Body of pancreas (tissue), 4 donors: Measurements from ENCODE around the gene CPNE9. TPM values are rescaled to one million over a fixed set of nuclear protein-coding genes. Genes with fewer than 3 reads are reported as not detected.

Experiments used
- ATAC-seq: fragments of 150-250 bp; one replicate; pipeline ENCODE4 v1.9.1; 2016
- DNase-seq, 4 donors: peaks; one replicate each; pipeline ENCODE4 v3.0.0-alpha.2; 2019
- H3K27ac ChIP-seq, 4 donors: fragments of 200-600 bp; sonication (generic); 1 replicate in 3 of 4; 2 replicates in 1 of 4; pipeline versions ENCODE4 v1.5.1 to v1.6.1; 2016 to 2019; ENCODE audit warnings: mild to moderate bottlenecking in 1 of 4, mixed read lengths in 1 of 4, moderate library complexity in 1 of 4
- H3K27me3 ChIP-seq, 2 donors: fragments of 200-600 bp; sonication (generic); one replicate each; pipeline ENCODE4 v1.6.0; 2016; ENCODE audit warnings: mild to moderate bottlenecking in 1 of 2
- H3K36me3 ChIP-seq, 2 donors: fragments of 200-600 bp; sonication (generic); replicated peaks in 1 of 2; 2 replicates each; pipeline ENCODE4 v1.5.1; 2016; ENCODE audit warnings: low read depth in 2 of 2; ENCODE audit not compliant: insufficient read depth in 1 of 2
- H3K4me1 ChIP-seq: fragments of 200-600 bp; sonication (generic); one replicate; pipeline ENCODE4 v1.6.0; 2016
- H3K4me3 ChIP-seq, 2 donors: fragments of 200-600 bp; sonication (generic); 1 replicate in 1 of 2; 2 replicates in 1 of 2; pipeline ENCODE4 v1.5.1; 2016 to 2019
- H3K9me3 ChIP-seq, 3 donors: fragments of 200-600 bp; sonication (generic); 1 replicate in 2 of 3; 2 replicates in 1 of 3; pipeline ENCODE4 v1.5.1; 2016
- POLR2A ChIP-seq, 3 donors: fragments of 450-650 bp; IDR thresholded peaks; one replicate each; pipeline ENCODE4 v1.6.1; 2016; ENCODE audit warnings: antibody characterized with exemption in 3 of 3, mild to moderate bottlenecking in 2 of 3
- WGBS, 2 donors: methylation state at CpG; one replicate each; pipeline ENCODE4 v1.1.5; 2017; 5-methylcytosine and 5-hydroxymethylcytosine counted together
- intact Hi-C: fragments of 100-400 bp; cut with DNase I; formaldehyde crosslinking; loops from one replicate; pipeline ENCODE4 v1.15.1; 2023
- total RNA-seq, 2 donors: library from RNA; depleted of rRNA; stranded (reverse); fragments of >200 nt; gene quantifications; one replicate each; pipeline ENCODE4 v1.1.0, GENCODE V29; 2016
- TF ChIP-seq, protein P1 (sequence below), 7 experiments: fragments of 450-650 bp in 4 of 7; fragments of 200-600 bp in 3 of 7; sonication (generic) in 3 of 7; IDR thresholded peaks; one replicate each; pipeline ENCODE4 v1.5.1; 2016 to 2019; ENCODE audit warnings: antibody characterized with exemption in 7 of 7

Gene CPNE9
- total RNA-seq, 2 donors from 2014 or later, result not detected

DNA sequence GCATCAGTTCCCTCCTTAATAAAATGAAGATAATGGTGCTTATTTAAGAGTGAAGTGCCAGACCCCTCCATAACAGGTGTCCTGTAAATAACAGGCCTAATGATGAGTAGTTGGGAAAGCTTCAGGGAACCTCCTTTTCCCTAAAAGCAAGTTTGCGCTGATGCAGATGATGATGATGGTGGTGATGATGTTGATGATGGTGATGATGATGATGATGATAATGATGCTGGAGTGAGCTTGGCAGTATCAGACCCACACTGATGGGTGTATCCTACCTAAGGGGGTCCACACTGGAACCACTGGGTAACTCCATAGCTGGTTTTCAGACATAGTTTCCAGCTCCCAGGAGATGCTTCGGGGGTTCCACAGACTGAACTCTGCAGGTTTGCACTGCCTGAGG, 29.9 kb upstream of the CPNE9 start:
- Histone ChIP-seq H3K9me3 (no peaks in the 10 kb centered on the region), H3K4me3 (no peak overlapping the region), H3K36me3 (peaks cover 11 to 51% of the 10 kb centered on the region in 2 donors), H3K27me3 (no peaks in the 10 kb centered on the region), H3K4me1 (peaks cover 25% of the 10 kb centered on the region), H3K27ac (no peak overlapping the region)
- 95 to 96% methylated on average over 2 of the region's 2 CpGs for WGBS, 2 donors
- DNase-seq, result no peak
- ATAC-seq, result no peak
- TF ChIP-seq POLR2A (IDR thresholded peaks at IDR 0.05), result no peak
- TF ChIP-seq, protein P1, sequence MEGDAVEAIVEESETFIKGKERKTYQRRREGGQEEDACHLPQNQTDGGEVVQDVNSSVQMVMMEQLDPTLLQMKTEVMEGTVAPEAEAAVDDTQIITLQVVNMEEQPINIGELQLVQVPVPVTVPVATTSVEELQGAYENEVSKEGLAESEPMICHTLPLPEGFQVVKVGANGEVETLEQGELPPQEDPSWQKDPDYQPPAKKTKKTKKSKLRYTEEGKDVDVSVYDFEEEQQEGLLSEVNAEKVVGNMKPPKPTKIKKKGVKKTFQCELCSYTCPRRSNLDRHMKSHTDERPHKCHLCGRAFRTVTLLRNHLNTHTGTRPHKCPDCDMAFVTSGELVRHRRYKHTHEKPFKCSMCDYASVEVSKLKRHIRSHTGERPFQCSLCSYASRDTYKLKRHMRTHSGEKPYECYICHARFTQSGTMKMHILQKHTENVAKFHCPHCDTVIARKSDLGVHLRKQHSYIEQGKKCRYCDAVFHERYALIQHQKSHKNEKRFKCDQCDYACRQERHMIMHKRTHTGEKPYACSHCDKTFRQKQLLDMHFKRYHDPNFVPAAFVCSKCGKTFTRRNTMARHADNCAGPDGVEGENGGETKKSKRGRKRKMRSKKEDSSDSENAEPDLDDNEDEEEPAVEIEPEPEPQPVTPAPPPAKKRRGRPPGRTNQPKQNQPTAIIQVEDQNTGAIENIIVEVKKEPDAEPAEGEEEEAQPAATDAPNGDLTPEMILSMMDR (IDR thresholded peaks at IDR 0.05), result no peak
- intact Hi-C loops, result no loop called here

DNA sequence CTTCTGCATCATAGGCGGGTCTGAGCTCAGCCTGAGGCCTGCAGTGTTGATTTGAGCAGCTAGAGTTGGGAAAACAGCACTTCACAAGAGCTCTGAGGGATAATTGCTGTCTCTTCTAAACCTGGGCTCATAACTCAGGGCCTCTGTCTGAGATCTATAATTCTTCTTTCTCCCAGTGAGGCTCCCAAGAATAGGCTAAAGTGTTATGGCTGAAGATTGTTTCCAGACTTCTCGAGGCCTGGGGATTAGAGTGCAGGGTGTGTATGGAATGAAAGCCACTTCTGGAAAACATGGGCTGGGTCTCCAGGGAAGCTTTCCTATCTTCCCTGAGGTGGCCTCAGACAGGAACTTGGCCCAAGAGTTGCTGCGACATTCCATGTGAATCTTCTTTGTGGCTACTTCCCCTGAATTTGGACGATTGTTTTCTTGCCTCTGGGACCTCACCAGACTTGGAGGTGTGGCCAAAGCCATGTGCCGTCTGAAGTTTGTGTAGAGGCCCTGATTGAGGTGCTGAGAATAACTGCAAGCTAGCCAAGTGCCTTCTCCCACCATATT, 27.8 kb upstream of the CPNE9 start:
- Histone ChIP-seq H3K27me3 (no peaks in the 10 kb centered on the region), H3K36me3 (peaks cover 11 to 61% of the 10 kb centered on the region in 2 donors), H3K4me3 (no peak overlapping the region), H3K4me1 (peaks cover 12% of the 10 kb centered on the region), H3K9me3 (no peaks in the 10 kb centered on the region), H3K27ac (no peak overlapping the region)
- intact Hi-C loops, result no loop called here
- TF ChIP-seq POLR2A (IDR thresholded peaks at IDR 0.05), result no peak
- TF ChIP-seq, protein P1 (IDR thresholded peaks at IDR 0.05), result no peak
- no peak for DNase-seq
- no peak for ATAC-seq
- 83 to 90% methylated on average over 5 of the region's 5 CpGs for WGBS, 2 donors

DNA sequence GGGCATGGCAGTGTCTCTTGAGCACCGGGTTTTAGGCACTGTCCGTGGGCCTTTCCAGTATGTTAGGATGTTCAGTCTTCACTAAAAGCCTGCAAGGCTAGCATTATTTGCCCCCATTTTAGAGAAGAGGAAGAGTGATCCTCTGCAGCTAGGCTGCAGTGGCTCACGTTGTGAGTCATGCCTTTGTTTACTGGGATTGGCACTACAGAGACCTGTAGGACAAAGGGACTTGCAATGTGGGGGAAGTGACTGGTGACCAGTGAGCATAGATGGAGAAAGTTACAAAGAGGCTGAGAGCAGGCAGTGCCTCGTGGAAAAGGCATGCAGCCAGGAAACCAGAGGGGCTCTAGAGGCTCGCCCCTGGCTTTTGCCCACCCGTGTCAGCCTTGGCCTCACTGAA, 26.8 kb upstream of the CPNE9 start:
- ATAC-seq, result no peak
- Histone ChIP-seq H3K27me3 (no peaks in the 10 kb centered on the region), H3K9me3 (no peaks in the 10 kb centered on the region), H3K27ac (no peak overlapping the region), H3K36me3 (peaks cover 11 to 55% of the 10 kb centered on the region in 2 donors), H3K4me3 (no peak overlapping the region), H3K4me1 (peaks cover 13% of the 10 kb centered on the region)
- TF ChIP-seq, protein P1 (IDR thresholded peaks at IDR 0.05), result no peak
- no peak for TF ChIP-seq POLR2A (IDR thresholded peaks at IDR 0.05)
- DNase-seq, result no peak
- WGBS, 2 donors, result 78 to 81% methylated on average over 6 of the region's 6 CpGs
- intact Hi-C loops, result no loop called here

DNA sequence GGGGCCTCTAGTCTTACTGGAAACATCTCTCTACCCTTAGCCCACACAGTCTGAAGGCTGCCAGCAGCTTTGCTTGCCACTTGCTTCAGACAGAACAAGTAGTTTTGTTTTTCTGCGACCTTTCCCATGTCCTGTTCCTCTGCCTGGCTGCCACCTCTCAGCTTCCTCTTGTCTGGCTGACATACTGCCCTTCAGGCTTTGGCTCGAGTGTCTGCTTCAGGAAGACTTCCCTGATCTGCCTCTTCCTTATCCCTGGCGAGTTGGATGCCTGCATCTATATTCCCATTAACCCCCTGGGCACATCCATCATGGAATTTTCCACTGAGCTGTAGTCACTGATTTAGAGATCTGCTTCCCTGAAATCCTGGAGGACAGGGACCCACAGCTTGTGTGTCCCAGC, 25.1 kb upstream of the CPNE9 start:
- Histone ChIP-seq H3K4me3 (no peak overlapping the region), H3K27me3 (no peaks in the 10 kb centered on the region), H3K4me1 (peaks cover 13% of the 10 kb centered on the region), H3K9me3 (no peaks in the 10 kb centered on the region), H3K36me3 (peaks cover 5 to 44% of the 10 kb centered on the region in 2 donors), H3K27ac (no peak overlapping the region)
- WGBS, 2 donors, result 78 to 80% methylated on average over 3 of the region's 3 CpGs
- DNase-seq, result no peak
- TF ChIP-seq POLR2A (IDR thresholded peaks at IDR 0.05), result no peak
- TF ChIP-seq, protein P1 (IDR thresholded peaks at IDR 0.05), result no peak
- no peak for ATAC-seq
- intact Hi-C loops, result no loop called here

DNA sequence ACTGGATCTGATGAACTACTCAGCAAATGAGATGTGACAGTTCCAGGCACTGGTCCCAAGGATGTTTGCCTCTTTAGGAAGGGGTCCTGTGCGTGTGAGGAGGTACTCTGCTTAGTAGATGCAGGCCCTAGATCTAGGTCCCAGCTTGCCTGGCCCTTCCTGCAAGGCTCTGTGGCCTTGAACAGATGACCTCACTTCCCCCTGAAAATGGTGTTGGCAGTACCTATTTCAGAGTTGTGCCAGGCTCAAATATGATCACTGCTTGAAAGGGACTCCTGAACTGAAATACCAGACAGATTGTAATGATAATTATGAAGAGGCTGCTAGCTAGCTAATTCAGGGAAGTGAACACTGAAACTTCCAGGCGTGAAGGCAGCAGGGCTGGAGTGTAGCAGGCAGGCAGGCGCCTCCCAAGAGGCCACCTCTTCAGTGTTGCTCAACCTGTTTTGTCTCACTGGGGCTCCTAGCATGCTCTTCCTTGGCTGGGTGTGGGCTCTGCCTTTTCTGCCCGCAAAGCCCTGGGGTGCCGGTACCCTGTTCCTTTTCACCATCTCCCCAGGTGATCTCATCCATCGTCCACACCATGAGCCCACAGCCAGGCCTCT, 24.1 kb upstream of the CPNE9 start:
- Histone ChIP-seq H3K4me3 (no peak overlapping the region), H3K27ac (no peak overlapping the region), H3K4me1 (peaks cover 13% of the 10 kb centered on the region), H3K27me3 (no peaks in the 10 kb centered on the region), H3K36me3 (peaks cover 5 to 44% of the 10 kb centered on the region in 2 donors), H3K9me3 (no peaks in the 10 kb centered on the region)
- ATAC-seq, result no peak
- 95% methylated on average over 6 of the region's 6 CpGs for WGBS, 2 donors
- TF ChIP-seq POLR2A (IDR thresholded peaks at IDR 0.05), result no peak
- TF ChIP-seq, protein P1 (IDR thresholded peaks at IDR 0.05), result no peak
- intact Hi-C loops, result no loop called here
- no peak for DNase-seq
